Stimulated activated CD4-positive, alpha-beta T cell treated with anti-CD3 and anti-CD28 coated beads, Interleukin-4, amount 100 ng/mL, for 48 hours (primary cell): ENCODE results near the gene FANK1.
A peak's percentile ranks its signal among the peaks of the same experiment; 100 is the strongest.
"Not testable (repeated sequence)": the region's sequence is repeated elsewhere in the genome, so short reads cannot be mapped to it uniquely, and the experiment has no call there.

ENCODE experiments used
- DNase-seq, 2 donors: peaks; one replicate each; pipeline ENCODE4 v3.0.0-alpha.2; 2020; ENCODE audit warnings: low read depth in 2 of 2

FANK1 gene

GRCh38 chr10:125889441-125889840 is 6.9 kb upstream of the FANK1 start:
- not testable (repeated sequence) for DNase-seq

DNA sequence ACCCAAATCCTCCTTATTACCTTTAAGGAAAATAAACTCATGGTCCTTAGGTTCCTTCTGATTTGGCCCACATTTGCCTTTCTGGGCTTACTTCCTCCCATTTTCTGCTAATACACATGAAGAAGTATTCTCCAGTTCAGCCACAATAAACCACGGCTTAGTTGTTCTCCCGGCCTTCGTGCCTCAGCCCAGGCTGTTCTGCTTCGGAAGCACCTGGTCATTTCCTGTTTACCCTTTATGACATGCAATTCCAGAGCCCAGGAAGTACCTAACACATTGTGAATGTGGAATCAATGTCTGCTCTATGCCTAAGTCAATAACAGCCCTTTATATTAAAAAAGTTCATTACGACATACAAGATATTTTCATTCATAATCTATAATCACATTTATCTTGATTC is 4.0 kb upstream of the FANK1 start:
- not testable (repeated sequence) for DNase-seq

DNA sequence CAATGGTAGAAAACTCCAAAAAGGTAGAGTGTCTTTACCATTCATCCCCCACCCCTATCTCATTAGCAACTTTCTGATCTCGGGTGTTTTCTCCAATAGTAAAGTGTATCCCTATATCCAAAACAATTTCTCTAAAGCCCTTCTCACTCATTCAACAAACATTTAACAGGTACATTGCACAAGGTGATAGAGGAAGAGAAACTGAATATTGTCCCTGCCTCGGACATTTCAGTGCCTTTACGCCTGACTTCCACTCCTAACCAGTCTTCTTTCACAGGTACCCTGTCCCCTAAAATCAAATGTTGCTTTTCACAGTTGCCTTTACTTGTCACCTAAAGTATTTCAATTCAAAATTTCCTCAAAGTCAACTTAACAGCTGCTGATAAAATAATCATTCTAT is 2.2 kb upstream of the FANK1 start:
- not testable (repeated sequence) for DNase-seq

DNA sequence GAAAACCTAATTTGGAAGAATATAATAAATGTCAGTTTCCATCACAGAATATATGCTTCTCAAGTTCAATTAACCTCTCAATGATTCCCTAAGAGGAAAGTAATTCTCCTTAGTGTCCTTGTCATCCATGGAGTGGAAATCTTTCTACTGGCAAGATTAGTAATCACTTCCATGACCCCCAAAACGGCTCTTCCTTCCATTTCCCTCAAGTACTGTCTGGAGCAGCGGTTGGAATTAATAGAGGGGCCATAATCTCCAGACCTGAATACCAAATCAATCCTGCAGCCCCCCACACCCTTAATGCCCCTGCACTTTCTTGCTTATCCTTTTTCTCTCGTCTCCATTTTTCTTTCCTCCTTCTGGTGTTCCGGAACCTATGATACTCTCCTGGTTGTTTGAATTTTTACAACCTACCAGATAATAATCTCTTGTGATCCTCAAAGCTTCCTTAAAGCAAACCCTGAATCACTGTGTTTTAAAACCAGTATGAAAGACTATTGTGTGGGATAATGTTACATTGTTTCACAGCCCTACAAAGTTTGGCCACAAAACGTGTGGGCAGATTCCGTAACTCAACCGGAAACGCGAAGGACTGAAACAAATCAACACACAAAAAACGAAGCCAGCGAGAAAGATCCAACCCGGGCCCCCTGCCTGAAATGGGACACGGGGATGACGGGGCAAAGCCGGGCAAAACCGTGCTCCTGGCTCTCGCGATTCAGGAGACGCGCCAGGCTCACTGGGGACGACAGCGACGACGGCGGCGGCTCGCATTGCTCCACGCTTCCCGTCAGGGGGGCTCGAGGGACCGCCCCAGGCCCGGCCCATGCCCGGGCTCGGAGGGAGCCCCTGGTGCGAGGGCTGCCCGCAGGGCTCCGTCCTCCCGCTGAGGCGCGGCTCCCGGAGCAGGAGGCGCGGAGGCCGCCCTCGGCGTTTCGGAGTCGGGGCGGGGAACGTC is 955 bp upstream of the FANK1 start:
- peak; percentile 45 to 50 for DNase-seq

DNA sequence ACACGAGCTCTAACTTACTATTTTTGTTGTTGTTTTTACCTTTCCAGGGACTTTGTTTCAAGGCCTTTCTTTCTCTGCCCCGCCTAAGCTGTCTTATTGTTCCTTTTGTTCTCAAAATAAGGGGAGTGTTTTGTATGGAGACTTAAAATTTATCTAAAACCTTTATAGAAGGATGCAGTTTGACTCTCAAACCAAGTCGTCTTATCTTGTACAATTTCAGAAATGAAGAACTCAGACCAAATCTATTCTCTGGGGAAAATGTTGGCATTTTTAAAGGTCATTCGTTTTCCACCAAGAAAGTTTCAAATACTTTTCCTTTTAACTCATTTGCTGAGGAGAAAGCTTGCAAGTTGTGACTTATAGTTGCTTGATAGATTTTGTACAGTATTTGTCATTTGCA is 953 bp downstream of the FANK1 start:
- not testable (repeated sequence) for DNase-seq

- not testable (repeated sequence) for DNase-seq
Measured at GRCh38 chr10:125900963-125901362, 4.6 kb downstream of the FANK1 start.

DNA sequence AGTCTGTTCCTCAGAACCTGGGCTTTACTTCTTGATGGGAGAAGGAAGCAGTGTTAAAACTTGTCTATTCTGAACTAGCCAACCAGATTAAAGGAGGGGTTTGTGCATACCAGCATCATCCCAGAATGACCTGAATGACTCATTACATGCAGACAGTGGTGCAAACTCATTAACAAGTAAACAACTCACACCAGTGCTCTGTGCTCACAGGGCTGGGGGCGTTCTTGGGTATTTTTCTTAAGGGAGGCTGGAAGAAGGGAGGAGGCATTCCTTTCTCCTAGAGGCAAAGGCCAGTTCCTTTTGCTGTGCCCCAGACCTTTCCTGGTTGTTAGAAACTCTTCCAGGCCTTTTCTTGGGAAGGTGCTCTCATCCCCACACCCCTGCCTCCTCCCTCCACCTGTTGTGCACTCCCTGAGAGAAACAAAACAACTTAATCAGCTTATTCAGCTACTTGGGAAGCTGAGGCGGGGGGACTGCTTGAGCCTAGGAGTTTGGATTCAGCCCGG is 6.8 kb downstream of the FANK1 start:
- not testable (repeated sequence) for DNase-seq

- DNase-seq: not testable (repeated sequence)
Measured at GRCh38 chr10:125905069-125905994, 9.0 kb downstream of the FANK1 start.

- DNase-seq: not testable (repeated sequence)
Measured at GRCh38 chr10:125907598-125907997, 11.2 kb downstream of the FANK1 start.

- not testable (repeated sequence) for DNase-seq
Measured at GRCh38 chr10:125908813-125909212, 12.4 kb downstream of the FANK1 start.

DNA sequence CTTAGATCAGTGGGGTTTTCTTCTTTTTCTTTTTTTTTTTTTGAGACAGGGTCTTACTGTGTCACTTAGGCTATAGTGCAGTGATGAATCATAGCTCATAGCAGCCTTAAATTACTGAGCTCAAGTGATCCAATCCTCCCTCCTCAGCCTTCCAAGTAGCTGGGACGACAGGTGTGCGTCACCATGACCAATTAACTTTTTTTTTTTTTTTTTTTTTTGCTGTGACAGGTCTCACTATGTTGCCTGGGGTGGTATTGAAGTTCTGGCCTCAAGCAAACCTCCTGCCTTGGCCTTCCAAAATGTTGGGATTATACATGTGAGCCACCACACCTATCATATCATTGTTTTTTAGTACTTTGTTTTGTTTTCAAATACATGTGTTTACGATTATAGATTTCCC is 13.1 kb downstream of the FANK1 start:
- not testable (repeated sequence) for DNase-seq

DNA sequence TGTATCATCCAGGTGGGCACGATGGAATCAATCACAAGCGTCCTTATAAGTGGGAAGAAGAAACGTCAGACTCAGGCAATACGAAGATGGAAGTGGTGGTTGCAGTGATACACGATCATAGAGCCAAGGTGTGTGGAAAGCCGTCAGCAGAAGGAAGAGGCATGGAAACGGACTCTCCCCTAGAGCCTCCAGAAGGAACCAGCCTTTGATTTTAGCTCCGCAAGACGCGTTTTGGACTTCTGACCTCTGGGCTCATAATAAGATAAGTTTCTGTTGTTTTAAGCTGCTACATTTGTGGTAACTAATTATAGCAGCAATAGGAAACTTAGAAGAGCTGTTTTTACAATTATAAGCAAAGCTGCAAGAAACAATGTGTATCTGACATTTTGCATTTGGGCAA is 14.8 kb downstream of the FANK1 start:
- DNase-seq: no peak

- DNase-seq: no peak
Measured at GRCh38 chr10:125911990-125912389, 15.6 kb downstream of the FANK1 start.

DNA sequence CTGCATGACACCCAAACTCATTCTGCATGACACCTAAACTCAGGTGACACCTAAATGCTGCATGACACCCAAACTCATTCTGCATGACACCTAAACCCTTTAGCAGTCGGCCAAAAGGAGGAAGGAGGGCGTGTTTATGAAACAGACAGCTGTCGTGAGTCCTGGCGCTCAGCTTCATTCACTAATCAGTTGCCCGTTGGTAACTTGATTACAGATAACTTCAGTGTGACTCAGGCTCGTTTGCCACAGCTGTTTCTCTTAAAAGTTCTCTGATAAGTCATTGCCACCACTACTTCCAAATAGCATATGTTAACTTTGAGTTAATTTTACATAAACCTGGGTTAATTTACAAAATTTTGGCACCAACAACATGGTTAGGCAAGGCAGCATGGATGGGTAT is 16.9 kb downstream of the FANK1 start:
- not testable (repeated sequence) for DNase-seq

DNA sequence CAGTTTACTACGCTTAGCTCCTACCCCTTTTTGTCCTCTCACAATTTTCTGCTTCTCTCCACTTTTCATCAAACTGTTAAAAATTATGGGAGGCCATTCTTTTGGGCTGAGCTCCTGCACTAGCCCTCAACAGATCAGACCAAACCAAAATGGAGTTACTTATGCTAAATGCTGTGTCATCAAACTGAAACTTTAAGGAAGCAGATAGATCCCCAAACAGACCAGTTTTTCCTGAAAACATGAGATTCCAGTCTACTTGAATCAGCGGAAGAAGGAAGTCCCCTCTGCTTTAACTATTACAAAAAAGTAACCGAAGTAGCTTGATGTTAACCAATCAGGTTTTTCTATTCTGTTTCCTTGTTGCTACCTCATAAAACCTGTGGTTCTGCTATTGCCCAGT is 20.6 kb downstream of the FANK1 start:
- DNase-seq: no peak

DNA sequence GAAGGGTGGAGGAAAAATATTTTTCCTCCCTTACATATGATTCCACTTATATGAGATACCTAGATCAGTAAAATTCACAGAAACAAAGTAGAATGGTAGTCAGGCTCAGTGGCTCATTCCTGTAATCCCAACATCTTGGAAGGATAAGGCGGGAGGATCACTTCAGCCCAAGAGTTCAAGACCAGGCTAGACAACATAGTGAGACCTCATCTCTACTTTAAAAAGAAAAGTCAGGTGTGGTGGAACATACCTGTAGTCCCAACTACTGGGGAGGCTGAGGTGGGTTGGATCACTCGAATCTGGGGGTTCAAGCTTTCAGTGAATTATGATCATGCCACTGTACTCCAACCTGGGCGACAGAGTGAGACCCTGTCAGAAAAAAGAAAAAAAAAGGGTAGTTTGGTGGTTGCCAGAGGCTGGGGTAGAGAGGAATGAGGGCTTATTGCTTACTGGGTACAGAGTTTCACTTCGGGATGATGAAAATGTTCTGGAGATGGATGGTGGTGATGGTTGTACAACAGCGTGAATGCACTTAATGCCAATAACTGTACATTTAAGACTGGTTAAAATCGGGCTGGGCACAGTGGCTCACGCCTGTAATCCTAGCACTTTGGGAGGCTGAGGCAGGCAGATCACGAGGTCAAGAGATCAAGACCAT is 21.5 kb downstream of the FANK1 start:
- DNase-seq: not testable (repeated sequence)

DNA sequence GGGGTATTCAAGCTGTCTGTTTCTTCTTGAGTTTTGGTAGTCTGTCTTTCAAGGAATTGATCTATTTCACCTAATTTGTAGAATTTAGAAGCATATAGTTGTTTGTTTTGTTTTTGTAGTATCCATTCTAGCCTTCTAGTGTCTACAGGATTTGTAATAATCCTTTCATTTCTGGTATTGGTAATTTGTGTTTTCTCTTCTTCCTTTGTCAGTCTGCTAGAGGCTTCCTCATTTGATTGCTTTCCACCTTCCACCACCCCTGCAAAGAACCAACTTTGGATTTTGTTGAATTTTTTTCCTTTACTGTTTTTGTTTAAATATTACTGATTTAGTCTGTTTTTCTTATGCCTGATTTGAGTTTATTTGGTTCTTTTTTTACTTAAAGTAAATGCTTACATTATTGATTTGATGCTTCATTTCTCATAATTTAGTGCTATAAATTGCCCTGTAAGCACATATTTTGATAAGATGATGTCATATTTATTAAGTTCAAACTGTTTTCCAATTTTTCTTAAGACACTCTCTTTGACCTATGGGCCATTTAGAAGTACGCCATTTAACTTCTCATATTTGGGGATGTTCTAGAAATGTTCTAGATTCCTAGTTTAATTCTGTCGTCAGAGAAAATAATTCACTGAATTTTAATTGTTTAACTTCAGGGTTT is 25.4 kb downstream of the FANK1 start:
- DNase-seq: not testable (repeated sequence)

DNA sequence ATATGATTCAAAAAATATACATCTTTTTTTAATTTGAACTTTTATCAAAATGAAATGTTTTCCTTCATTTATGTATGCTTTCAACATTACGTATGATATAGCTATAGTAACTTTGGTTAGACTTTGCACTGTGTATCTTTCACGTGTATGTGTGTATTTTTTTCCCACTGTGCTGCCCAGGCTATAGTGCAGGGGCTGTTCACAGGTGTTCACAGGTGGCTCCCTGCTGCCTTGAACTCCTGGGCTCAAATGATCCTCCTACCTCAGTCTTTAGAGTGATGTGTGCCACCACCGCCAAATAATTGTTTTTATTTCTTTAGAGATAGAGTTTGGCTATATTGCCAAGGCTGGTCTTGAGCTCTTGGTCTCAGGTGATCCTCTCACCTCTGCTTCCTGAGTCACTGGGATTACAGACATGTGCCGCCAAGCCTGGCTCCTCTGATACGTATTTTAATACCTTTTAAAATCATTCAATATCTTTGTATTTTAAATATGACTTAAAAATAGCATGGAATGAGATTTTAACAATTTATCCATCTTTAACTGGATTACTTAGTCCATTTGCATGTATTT is 29.0 kb downstream of the FANK1 start:
- DNase-seq: no peak

DNA sequence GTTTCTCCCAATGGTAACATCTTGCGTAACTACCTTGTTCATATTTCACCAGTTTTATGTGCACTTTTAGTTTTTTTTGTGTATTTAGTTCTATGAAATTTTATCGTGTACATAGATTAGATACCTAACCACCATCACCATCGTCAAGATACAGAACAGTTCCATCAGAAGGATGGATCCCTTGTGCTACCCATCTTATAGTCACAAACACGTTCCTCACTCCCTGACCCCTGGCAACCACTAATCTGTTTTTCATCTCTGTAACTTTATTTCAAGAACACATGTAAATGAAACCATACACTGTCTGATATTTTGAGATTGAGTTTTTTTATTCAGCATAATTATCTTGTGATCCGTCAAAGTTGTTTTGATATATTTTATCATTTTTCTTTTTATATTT is 29.9 kb downstream of the FANK1 start:
- DNase-seq: no peak

DNA sequence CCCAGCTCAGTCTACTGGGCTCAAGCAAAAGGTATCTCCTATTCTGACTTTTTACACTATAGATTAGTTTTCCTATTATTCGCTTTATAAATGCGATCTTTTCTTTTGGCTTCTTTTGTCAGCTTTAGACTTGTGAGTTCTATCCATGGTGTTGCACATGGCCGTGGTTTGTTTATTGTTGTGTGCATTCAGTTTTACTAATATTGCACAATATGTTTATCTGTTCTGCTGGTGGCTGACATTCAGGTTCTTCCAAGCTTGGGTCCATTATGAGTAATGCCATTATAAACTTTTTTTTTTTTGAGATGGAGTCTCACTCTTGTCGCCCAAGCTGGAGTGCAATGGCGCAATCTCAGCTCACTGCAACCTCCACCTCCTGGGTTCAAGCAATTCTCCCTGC is 30.9 kb downstream of the FANK1 start:
- not testable (repeated sequence) for DNase-seq
